HG03571 (cell line): ENCODE data around the gene ZFAND6.

ENCODE experiments used
- ATAC-seq: cut with Tn5 transposase; IDR thresholded peaks from one replicate; pipeline ENCODE4 v1.9.1; 2021; ENCODE audit not compliant: unreplicated experiment

The ZFAND6 gene

DNA sequence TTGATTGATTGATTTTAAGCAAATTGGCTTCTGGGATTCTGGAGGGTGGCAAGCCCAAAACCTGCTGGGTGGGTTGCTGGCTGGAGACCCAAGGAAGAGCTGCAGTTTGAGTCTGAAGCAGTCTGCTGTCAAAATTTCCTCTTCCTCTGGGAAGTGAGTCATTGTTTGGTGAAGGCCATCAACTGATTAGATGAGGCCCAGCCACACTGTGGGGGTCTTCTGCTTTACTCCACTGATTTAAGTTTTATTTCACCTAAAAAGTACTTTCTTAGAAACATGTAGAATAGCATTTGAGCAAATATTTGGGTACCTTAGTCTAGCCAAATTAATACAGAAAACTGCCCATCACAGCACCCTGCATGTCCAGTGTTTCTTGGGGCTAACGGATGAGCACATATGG lies 127.1 kb downstream of the ZFAND6 start:
- ATAC-seq, result no peak
